H1 (cell line): Measurements from ENCODE around the gene SIGLEC15. TPM values are rescaled to one million over a fixed set of nuclear protein-coding genes. Genes with fewer than 3 reads are reported as not detected.

Experiments
- CTCF ChIA-PET: fragments of 300-600 bp; sonication (Branson Sonifier 250); formaldehyde crosslinking; loops from one replicate; lab custom pipeline; 2021; ENCODE audit not compliant: partially characterized antibody; lab: Charles Lee
- POLR2A ChIA-PET: fragments of 300-600 bp; sonication (Branson Sonifier 250); formaldehyde crosslinking; loops from one replicate; lab custom pipeline; 2021; ENCODE audit warnings: inconsistent platforms; ENCODE audit not compliant: partially characterized antibody; lab: Charles Lee
- DNase-seq, 2 experiments: peaks; one replicate each; pipeline versions ENCODE4 v3.0.0 to v3.0.0-alpha.2; 2010 to 2022; ENCODE audit warnings: low spot score in 2 of 2, low read depth in 1 of 2, mixed read lengths in 1 of 2
- FAIRE-seq: peaks from 2 replicates; lab custom pipeline; 2011; peaks lifted over from hg19 to GRCh38; lab: Jason Lieb, UNC
- H2AFZ ChIP-seq: 2 replicates; pipeline ENCODE4 v1.8.1; 2012; ENCODE audit warnings: low read length, inconsistent platforms
- H2AK5ac ChIP-seq: 2 replicates; pipeline ENCODE4 v1.6.1; 2013; ENCODE audit warnings: low read depth, low read length
- H2BK120ac ChIP-seq: replicated peaks from 2 replicates; pipeline ENCODE3; 2013; ENCODE audit warnings: low read depth, low read length, inconsistent platforms
- H2BK12ac ChIP-seq: 2 replicates; pipeline ENCODE4 v1.6.1; 2013; ENCODE audit warnings: low read depth, low read length
- H2BK15ac ChIP-seq: 2 replicates; pipeline ENCODE4 v1.6.1; 2013; ENCODE audit warnings: low read length
- H2BK20ac ChIP-seq: 2 replicates; pipeline ENCODE4 v1.6.1; 2013; ENCODE audit warnings: low read length
- H2BK5ac ChIP-seq: 2 replicates; pipeline ENCODE4 v1.6.1; 2013; ENCODE audit warnings: low read depth, low read length
- H3K14ac ChIP-seq: 2 replicates; pipeline ENCODE4 v1.6.1; 2013; ENCODE audit warnings: inconsistent platforms; ENCODE audit not compliant: insufficient read length
- H3K18ac ChIP-seq: 2 replicates; pipeline ENCODE4 v1.6.1; 2013; ENCODE audit warnings: low read length; ENCODE audit errors: extremely low read depth
- H3K23ac ChIP-seq: 2 replicates; pipeline ENCODE4 v1.6.1; 2013; ENCODE audit warnings: inconsistent platforms; ENCODE audit not compliant: insufficient read length
- H3K23me2 ChIP-seq: 2 replicates; pipeline ENCODE4 v1.6.1; 2013; ENCODE audit warnings: low read depth, low read length
- H3K27ac ChIP-seq: 2 replicates; pipeline ENCODE4 v1.6.1; 2011; ENCODE audit warnings: low read depth, low read length, inconsistent platforms
- H3K27me3 ChIP-seq, 4 experiments: replicated peaks in 1 of 4; 1 replicate in 1 of 4; 2 replicates in 3 of 4; pipeline versions ENCODE4 v1.6.1 to v1.8.1; 2011 to 2013; ENCODE audit warnings: low read length in 3 of 4, mild to moderate bottlenecking in 3 of 4, inconsistent platforms in 2 of 4, mixed read lengths in 2 of 4, moderate library complexity in 1 of 4; ENCODE audit not compliant: control insufficient read depth in 3 of 4, insufficient read depth in 3 of 4; ENCODE audit errors: extremely low read depth in 1 of 4
- H3K36me3 ChIP-seq, 4 experiments: 2 replicates each; pipeline versions ENCODE4 v1.6.1 to v1.8.1; 2011 to 2013; ENCODE audit warnings: mild to moderate bottlenecking in 4 of 4, low read length in 3 of 4, moderate library complexity in 2 of 4, control low read depth in 1 of 4, inconsistent platforms in 1 of 4; ENCODE audit not compliant: insufficient read depth in 4 of 4, control insufficient read depth in 2 of 4
- H3K4ac ChIP-seq: replicated peaks from 2 replicates; pipeline ENCODE3; 2013; ENCODE audit warnings: low read length, low read depth, mixed read lengths, inconsistent platforms; ENCODE audit not compliant: insufficient read length
- H3K4me1 ChIP-seq, 4 experiments: replicated peaks in 1 of 4; 1 replicate in 1 of 4; 2 replicates in 3 of 4; pipeline versions ENCODE4 v1.6.1 to v1.8.1; 2011 to 2013; ENCODE audit warnings: low read length in 3 of 4, inconsistent platforms in 2 of 4, mixed read lengths in 1 of 4; ENCODE audit not compliant: insufficient read depth in 4 of 4, control insufficient read depth in 3 of 4
- H3K4me2 ChIP-seq, 2 experiments: 2 replicates each; pipeline versions ENCODE4 v1.6.1 to v1.8.1; 2011 to 2013; ENCODE audit warnings: low read depth in 2 of 2, low read length in 2 of 2, control low read depth in 1 of 2, inconsistent platforms in 1 of 2, mild to moderate bottlenecking in 1 of 2; ENCODE audit not compliant: insufficient read depth in 1 of 2
- H3K4me3 ChIP-seq, 4 experiments: fragments of 200-600, 300-600 bp in 1 of 4; sonication (generic), shearing (Covaris generic), sonication (Bioruptor Twin) in 1 of 4; 2 replicates each; pipeline versions ENCODE4 v1.5.1 to v1.8.1; 2011 to 2016; ENCODE audit warnings: low read length in 4 of 4, low read depth in 3 of 4, control low read depth in 2 of 4, inconsistent platforms in 2 of 4, mild to moderate bottlenecking in 2 of 4, mixed read lengths in 1 of 4, moderate library complexity in 1 of 4; ENCODE audit not compliant: insufficient read depth in 2 of 4; ENCODE audit errors: extremely low read depth in 1 of 4
- H3K56ac ChIP-seq: replicated peaks from 2 replicates; pipeline ENCODE3; 2013; ENCODE audit warnings: low read depth, mild to moderate bottlenecking, mixed read lengths, low read length, inconsistent platforms; ENCODE audit not compliant: insufficient read length
- H3K79me1 ChIP-seq: 2 replicates; pipeline ENCODE4 v1.6.1; 2013; ENCODE audit warnings: low read depth, low read length, control low read depth
- H3K79me2 ChIP-seq, 2 experiments: 2 replicates each; pipeline versions ENCODE4 v1.6.1 to v1.8.1; 2012 to 2013; ENCODE audit warnings: low read length in 2 of 2, mild to moderate bottlenecking in 2 of 2, inconsistent platforms in 1 of 2; ENCODE audit not compliant: insufficient read depth in 2 of 2, control insufficient read depth in 1 of 2
- H3K9ac ChIP-seq, 4 experiments: replicated peaks in 1 of 4; 1 replicate in 1 of 4; 2 replicates in 3 of 4; pipeline versions ENCODE4 v1.6.1 to v1.8.1; 2011 to 2013; ENCODE audit warnings: low read depth in 3 of 4, low read length in 3 of 4, control low read depth in 2 of 4, mild to moderate bottlenecking in 2 of 4, moderate library complexity in 2 of 4, inconsistent platforms in 1 of 4; ENCODE audit errors: extremely low read depth in 1 of 4
- H3K9me3 ChIP-seq, 2 experiments: 2 replicates each; pipeline versions ENCODE4 v1.6.1 to v1.8.1; 2012 to 2013; ENCODE audit warnings: mild to moderate bottlenecking in 2 of 2, moderate library complexity in 2 of 2, control low read depth in 1 of 2, inconsistent platforms in 1 of 2, low read depth in 1 of 2, low read length in 1 of 2, mixed read lengths in 1 of 2; ENCODE audit not compliant: insufficient read depth in 2 of 2
- H4K20me1 ChIP-seq, 2 experiments: replicated peaks in 1 of 2; 2 replicates each; pipeline versions ENCODE3 to v1.8.1; 2011 to 2013; ENCODE audit warnings: inconsistent platforms in 2 of 2, low read length in 2 of 2, mild to moderate bottlenecking in 1 of 2; ENCODE audit not compliant: insufficient read depth in 2 of 2, control insufficient read depth in 1 of 2
- H4K5ac ChIP-seq: 2 replicates; pipeline ENCODE4 v1.6.1; 2013; ENCODE audit warnings: low read length, low read depth, mixed read lengths, inconsistent platforms; ENCODE audit not compliant: insufficient read length
- H4K8ac ChIP-seq: 2 replicates; pipeline ENCODE4 v1.8.0; 2013; ENCODE audit warnings: mild to moderate bottlenecking, moderate library complexity, low read length, inconsistent platforms; ENCODE audit not compliant: insufficient read depth; ENCODE audit errors: extremely low read depth
- H4K91ac ChIP-seq: replicated peaks from 2 replicates; pipeline ENCODE3; 2013; ENCODE audit warnings: low read length, mixed read lengths, inconsistent platforms; ENCODE audit not compliant: insufficient read length
- CHD2 ChIP-seq: IDR thresholded peaks from 2 replicates; pipeline ENCODE4 v1.6.1; 2012; ENCODE audit warnings: low read length, improper control_type of control experiment
- EP300 ChIP-seq, 2 experiments: IDR thresholded peaks; 1 replicate in 1 of 2; 2 replicates in 1 of 2; pipeline ENCODE4 v1.6.1; 2011 to 2012; ENCODE audit warnings: low read depth in 2 of 2, low read length in 2 of 2, mild to moderate bottlenecking in 2 of 2, borderline replicate concordance in 1 of 2, inconsistent platforms in 1 of 2, moderate library complexity in 1 of 2
- EZH2 ChIP-seq: fragments of 200-600 bp; sonication (generic); IDR thresholded peaks from 2 replicates; pipeline ENCODE4 v1.7.1; 2012; ENCODE audit warnings: low read depth, mild to moderate bottlenecking, moderate library complexity, low read length, inconsistent platforms; ENCODE audit not compliant: severe bottlenecking
- FOSL1 ChIP-seq: IDR thresholded peaks from 2 replicates; pipeline ENCODE4 v1.6.1; 2011; ENCODE audit warnings: mild to moderate bottlenecking, low read depth, low read length, moderate library complexity; ENCODE audit not compliant: insufficient read depth
- JUN ChIP-seq: IDR thresholded peaks from 2 replicates; pipeline ENCODE4 v1.6.1; 2011; ENCODE audit warnings: low read depth, mild to moderate bottlenecking, improper control_type of control experiment, low read length
- PHF8 ChIP-seq: fragments of 200-600 bp; sonication (generic); conservative IDR thresholded peaks from 2 replicates; pipeline ENCODE4 v1.7.1; 2012; ENCODE audit warnings: low read depth, mild to moderate bottlenecking, inconsistent platforms, low read length, moderate library complexity
- POLR2A ChIP-seq, 2 experiments: IDR thresholded peaks; 1 replicate in 1 of 2; 2 replicates in 1 of 2; pipeline ENCODE4 v1.6.1; 2011; ENCODE audit warnings: low read depth in 2 of 2, low read length in 2 of 2, mild to moderate bottlenecking in 2 of 2; ENCODE audit errors: control extremely low read depth in 1 of 2
- SAP30 ChIP-seq: fragments of 300-600 bp; sonication (generic); IDR thresholded peaks from 2 replicates; pipeline ENCODE4 v1.7.1; 2012; ENCODE audit warnings: low read length, moderate library complexity, mild to moderate bottlenecking, inconsistent platforms; ENCODE audit not compliant: insufficient read depth, insufficient replicate concordance
- SRF ChIP-seq: IDR thresholded peaks from 2 replicates; pipeline ENCODE4 v1.6.1; 2011; ENCODE audit warnings: mild to moderate bottlenecking, low read depth, low read length, moderate library complexity
- SUZ12 ChIP-seq: fragments of 200-600 bp; sonication (generic); IDR thresholded peaks from 2 replicates; pipeline ENCODE4 v1.6.1; 2012; ENCODE audit warnings: mild to moderate bottlenecking, inconsistent platforms, low read length, moderate library complexity, mixed read lengths
- WGBS, 2 experiments: shearing (Covaris generic) in 1 of 2; methylation state at CpG; one replicate each; pipeline versions ENCODE4 v1.1.6 to v1.1.7; 2013 to 2015; ENCODE audit warnings: low lambda C conversion rate in 2 of 2, mixed read lengths in 2 of 2, inconsistent platforms in 1 of 2, low coverage in 1 of 2, missing lambda C conversion rate in 1 of 2; ENCODE audit not compliant: insufficient replicate concordance in 2 of 2, insufficient coverage in 1 of 2, insufficient read length in 1 of 2; ENCODE audit errors: extremely low coverage in 1 of 2, missing lambda C conversion rate in 1 of 2; 5-methylcytosine and 5-hydroxymethylcytosine counted together
- polyA plus RNA-seq, 7 experiments: library from polyadenylated mRNA; depleted of rRNA in 3 of 7; stranded (reverse) in 5 of 7; unstranded in 2 of 7; fragments of >200 nt in 5 of 7; fragments of 200-250 nt in 2 of 7; gene quantifications; 1 replicate in 5 of 7; 2 replicates in 1 of 7; 4 replicates in 1 of 7; pipeline versions ENCODE4 v1.2.1 to v1.2.3, GENCODE V29; 2011 to 2013; ENCODE audit warnings: missing spikeins in 2 of 7, mixed read lengths in 2 of 7
- total RNA-seq: library from RNA; stranded (reverse); fragmentation: NEBNext Ultra II Directional; extraction: Animal tissue kit (Norgen Biotek cat#: 25700); gene quantifications from 2 replicates; pipeline ENCODE4 v1.2.1, GENCODE V29; 2021

Gene SIGLEC15
- total and polyA plus RNA-seq, 2 of the 8 experiments (the other 6 are each of a cell fraction or from before 2014, with no cell fraction given), result 0.20 to 0.37 TPM

DNA sequence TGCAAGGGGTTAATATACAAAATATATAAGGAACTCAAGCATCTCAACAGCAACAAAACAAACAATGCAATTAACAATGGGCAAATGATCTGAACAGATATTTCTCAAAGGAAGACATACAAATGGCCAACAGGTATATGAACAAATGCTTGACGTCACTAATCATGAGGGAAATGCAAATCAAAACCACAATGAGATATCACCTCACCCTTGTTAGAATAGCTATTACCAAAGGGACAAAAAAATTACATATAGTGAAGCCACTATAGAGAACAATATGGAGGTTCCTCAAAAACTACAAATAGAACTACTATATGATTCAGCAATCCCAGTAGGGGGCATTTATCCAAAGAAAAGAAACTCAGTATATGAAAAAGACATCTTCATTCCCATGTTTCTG, 3.8 kb upstream of the SIGLEC15 start:
- H3K56ac ChIP-seq, result no peak overlapping the region
- H3K9ac ChIP-seq, result no peak overlapping the region
- no peaks in the 10 kb centered on the region for H3K79me2 ChIP-seq
- no peaks in the 10 kb centered on the region for H3K36me3 ChIP-seq
- FAIRE-seq (no peak), DNase-seq (no peak)
- H3K4me1 ChIP-seq, result peaks cover 0 to 9% (median 3%) of the 10 kb centered on the region in 4 experiments; a peak in 5 of 7 replicates
- H4K91ac ChIP-seq, result no peak overlapping the region
- CTCF ChIA-PET, result interaction anchor here (1.0 to 2.4 kb wide), 3 partner anchors 15 to 33 kb away, joined by 3 to 6 read pairs (median 5); no protein-coding TSS in a partner anchor
- H3K4me3 ChIP-seq, result no peak overlapping the region
- no peaks in the 10 kb centered on the region for H3K27me3 ChIP-seq
- H3K4me2 ChIP-seq, result no peak overlapping the region
- H3K9me3 ChIP-seq, result no peaks in the 10 kb centered on the region
- no peak overlapping the region for H2BK5ac ChIP-seq
- 88% methylated on average over 1 of the region's 1 CpG; no CpG with 5 or more reads in 1 of the 2 experiments for WGBS, 2 experiments
- no peak overlapping the region for H2BK15ac ChIP-seq
- no peak overlapping the region for H4K8ac ChIP-seq
- TF ChIP-seq CHD2 (no peak), FOSL1 (no peak), JUN (no peak), EP300 (IDR thresholded peaks at IDR 0.05; ENCODE audit: borderline replicate concordance in 1 of 2, low read depth in 2 of 2, low read length in 2 of 2) (no peak), POLR2A (IDR thresholded peaks at IDR 0.05; ENCODE audit: control extremely low read depth in 1 of 2, low read depth in 2 of 2, low read length in 2 of 2) (no peak), SUZ12 (no peak), SRF (no peak), PHF8 (no peak), SAP30 (no peak), EZH2 (no peak)
- H3K23ac ChIP-seq, result no peak overlapping the region
- H3K27ac ChIP-seq, result no peak overlapping the region
- no peak overlapping the region for H2BK120ac ChIP-seq
- POLR2A ChIA-PET, result no interaction called here
- no peak overlapping the region for H4K5ac ChIP-seq
- no peaks in the 10 kb centered on the region for H4K20me1 ChIP-seq
- no peak overlapping the region for H3K14ac ChIP-seq
- no peaks in the 10 kb centered on the region for H3K79me1 ChIP-seq
- H2BK12ac ChIP-seq, result no peak overlapping the region
- H2AFZ ChIP-seq, result no peak overlapping the region
- no peak overlapping the region for H3K18ac ChIP-seq
- no peak overlapping the region for H2BK20ac ChIP-seq
- no peak overlapping the region for H3K4ac ChIP-seq
- no peak overlapping the region for H2AK5ac ChIP-seq
- no peaks in the 10 kb centered on the region for H3K23me2 ChIP-seq
